AML-193 (cell line): ENCODE measurements around the gene CLMN.

Experiments used
- DNase-seq, 2 experiments: peaks; one replicate each; lab custom pipeline; 2025; lab: John Stamatoyannopoulos, UW

CLMN gene

GRCh38 chr14:95302667-95303506 lies 16.8 kb downstream of the CLMN start:
- no peak for DNase-seq

GRCh38 chr14:95301527-95302187 lies 18.1 kb downstream of the CLMN start:
- DNase-seq: no peak

DNA sequence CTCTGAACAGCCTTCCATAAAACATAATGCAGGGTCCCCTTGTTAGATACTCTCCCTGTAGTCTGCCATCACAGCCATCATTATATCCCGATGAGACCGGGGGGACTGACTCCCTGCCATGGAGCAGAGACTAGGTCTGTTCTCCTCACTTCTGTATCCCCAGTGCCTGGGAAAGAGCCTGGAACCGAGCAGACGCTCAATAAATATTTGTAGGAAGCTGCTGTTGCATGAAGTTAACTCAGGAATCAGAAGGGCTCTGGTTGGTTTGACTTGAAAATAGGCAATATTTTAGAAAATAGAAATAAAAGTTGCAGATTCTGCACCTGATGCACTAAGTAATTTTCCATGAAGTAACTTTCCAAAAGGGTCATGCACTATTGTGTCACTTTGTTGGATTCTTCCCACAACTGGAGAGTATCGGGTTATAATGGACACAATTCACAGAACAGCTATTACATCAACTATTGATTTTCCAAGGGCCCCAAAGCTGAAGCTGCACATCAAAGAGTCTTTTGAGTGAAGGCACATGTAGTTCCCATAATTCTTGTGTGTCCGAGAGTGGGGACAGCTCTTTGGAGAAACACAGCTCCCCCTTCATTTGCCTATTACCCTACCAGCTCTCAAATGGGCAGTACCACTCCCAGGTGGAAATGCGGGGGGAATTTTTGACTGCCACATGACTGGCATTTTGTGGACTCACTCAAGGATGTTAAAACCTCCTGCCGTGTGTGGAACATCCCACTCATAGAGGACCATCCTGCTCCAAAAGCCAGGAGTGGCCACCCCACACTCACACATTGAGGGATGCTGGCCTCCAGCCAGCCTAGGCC lies 18.8 kb downstream of the CLMN start:
- no peak for DNase-seq

GRCh38 chr14:95300002-95300696 lies 19.6 kb downstream of the CLMN start:
- DNase-seq: no peak

DNA sequence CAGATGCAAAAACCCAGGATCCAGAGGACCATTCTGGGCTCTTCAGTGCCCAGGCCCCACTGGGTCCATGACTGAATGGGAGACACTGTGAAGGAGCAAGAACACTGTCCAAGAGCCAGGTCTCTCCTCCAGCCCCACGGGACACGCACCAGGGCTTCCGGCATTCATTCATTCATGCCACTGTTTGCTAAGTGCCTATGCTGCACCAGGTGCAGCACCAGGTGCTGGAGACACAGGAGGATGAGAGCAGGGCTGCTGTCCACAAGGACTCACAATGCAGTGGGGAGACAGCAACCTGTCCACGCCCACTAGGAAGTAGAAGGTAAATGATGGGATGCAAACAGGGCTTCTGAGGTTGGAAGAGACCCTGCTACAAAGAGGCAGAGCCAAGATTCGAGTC lies 20.4 kb downstream of the CLMN start:
- DNase-seq: no peak

DNA sequence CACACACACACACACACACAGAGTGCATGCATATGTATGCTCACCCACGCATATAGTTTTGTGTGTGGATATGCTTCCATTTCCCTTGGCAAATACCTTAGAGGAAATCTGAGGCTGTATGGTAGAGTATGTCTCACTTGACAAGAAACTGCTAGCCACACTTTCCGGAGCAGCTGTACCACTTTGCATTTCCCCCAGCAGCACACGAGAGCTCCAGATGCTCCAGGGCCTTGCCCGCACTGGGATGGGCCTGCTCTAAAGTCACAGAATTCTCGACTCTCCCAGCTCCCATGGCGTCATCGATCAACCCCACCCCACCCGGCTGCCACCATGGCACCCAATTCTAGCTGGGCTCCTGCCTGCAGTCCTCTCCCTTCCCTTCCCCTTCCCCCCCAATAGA lies 21.9 kb downstream of the CLMN start:
- DNase-seq: no peak

GRCh38 chr14:95296966-95297365 lies 22.7 kb downstream of the CLMN start:
- no peak for DNase-seq

- DNase-seq: no peak
Measured at GRCh38 chr14:95295600-95296376, 23.9 kb downstream of the CLMN start.

- no peak for DNase-seq
Measured at GRCh38 chr14:95294834-95295599, 24.7 kb downstream of the CLMN start.

DNA sequence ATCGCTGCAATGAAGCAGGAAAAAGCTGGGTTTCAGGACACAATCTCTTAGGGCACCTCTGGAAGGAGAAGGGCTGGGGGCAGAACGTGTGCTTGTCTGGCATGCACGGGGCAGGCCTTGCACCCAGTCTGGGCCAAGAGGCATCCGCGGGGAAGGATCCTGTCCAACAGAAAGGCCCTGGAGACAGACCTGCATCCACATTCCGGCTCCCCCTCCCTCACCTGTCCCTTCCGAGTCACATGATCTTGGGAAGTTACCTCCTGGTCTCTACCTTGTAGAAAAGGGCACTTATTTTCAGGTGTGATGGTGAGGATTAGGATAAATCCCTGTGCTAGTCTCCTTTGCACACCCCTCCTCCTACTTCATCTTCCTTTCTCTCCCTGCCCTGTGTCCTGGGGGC lies 25.4 kb downstream of the CLMN start:
- no peak for DNase-seq

DNA sequence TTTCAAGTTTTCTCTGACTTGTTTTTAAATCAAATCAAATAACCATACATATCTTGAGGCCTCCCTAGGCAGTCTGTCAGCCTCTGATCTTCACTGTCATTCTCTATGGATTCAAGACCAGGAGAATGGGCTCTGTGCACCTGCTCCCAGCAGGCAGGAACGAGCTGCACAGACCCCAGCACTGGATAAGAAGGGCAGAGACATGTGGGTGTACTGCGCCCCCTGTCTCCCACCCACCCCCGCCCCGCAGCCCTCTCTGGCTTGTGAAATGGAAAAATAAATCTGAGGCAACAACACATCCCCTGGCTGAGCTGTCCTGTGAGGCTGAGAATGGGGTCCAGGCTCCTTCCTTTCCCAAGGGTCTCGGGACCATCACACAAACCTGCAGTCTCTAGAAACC lies 26.3 kb downstream of the CLMN start:
- no peak for DNase-seq

- no peak for DNase-seq
Measured at GRCh38 chr14:95292660-95293425, 26.9 kb downstream of the CLMN start.

GRCh38 chr14:95291859-95292542 lies 27.7 kb downstream of the CLMN start:
- no peak for DNase-seq

DNA sequence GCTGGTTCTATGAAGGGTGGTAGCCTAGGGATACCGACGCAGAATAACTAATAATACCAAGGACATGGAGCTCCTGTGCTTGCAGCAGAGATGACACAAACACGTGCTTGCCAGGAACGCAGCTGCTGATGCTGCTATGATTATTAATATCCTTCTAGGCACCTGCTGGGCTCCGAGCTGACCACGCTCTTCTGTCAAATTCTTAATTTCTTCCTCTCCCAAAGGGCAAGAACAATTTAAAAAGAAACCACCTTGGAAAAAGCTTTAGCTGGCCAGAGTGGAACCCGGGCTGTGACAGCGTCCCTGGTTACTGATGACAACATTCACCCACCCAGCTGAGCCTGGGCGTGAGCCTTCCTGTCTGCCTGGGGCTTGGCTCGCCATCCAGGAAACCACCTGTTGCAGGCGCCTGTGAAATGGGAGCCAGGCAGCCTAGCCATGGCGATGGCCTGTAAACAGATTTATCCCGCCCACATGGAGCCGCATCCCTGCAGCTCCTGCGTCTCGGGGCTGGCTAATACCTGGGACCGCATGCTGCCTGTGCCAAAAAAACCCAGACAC lies 28.8 kb downstream of the CLMN start:
- DNase-seq: no peak

- DNase-seq: no peak
Measured at GRCh38 chr14:95290021-95290420, 29.7 kb downstream of the CLMN start.

- no peak for DNase-seq
Measured at GRCh38 chr14:95289323-95290010, 30.2 kb downstream of the CLMN start.

- no peak for DNase-seq
Measured at GRCh38 chr14:95288672-95289322, 30.9 kb downstream of the CLMN start.
